HCT116 (cell line): ENCODE results near the gene TMEM63B. TPM values are rescaled to one million over a fixed set of nuclear protein-coding genes. Genes with fewer than 3 reads are reported as not detected.

Source experiments
- ATAC-seq: fragments of 200-7000 bp; cut with Tn5 transposase; 2 replicates; pipeline ENCODE4 v1.9.1; 2020; ENCODE audit warnings: mild to moderate bottlenecking, moderate library complexity
- BruUV-seq: library from RNA; stranded (reverse); fragments of 400-500 nt; replicated peaks from 2 replicates; lab custom pipeline; 2021; lab: Mats Ljungman, UMichigan
- CTCF ChIA-PET: fragments of 300-600 bp; sonication (Branson Sonifier 250); formaldehyde crosslinking; loops from one replicate; lab custom pipeline; 2021; ENCODE audit warnings: antibody characterized with exemption; lab: Charles Lee
- POLR2A ChIA-PET: fragments of 300-600, 350-600 bp; sonication (Branson Sonifier 250); formaldehyde crosslinking; loops from one replicate; lab custom pipeline; 2021; ENCODE audit warnings: antibody characterized with exemption; lab: Charles Lee
- RAD21 ChIA-PET, 2 experiments: fragments of 300-600 bp; sonication (Branson Sonifier 250); formaldehyde crosslinking; loops; one replicate each; lab custom pipeline; 2023; ENCODE audit warnings: low total read pairs in 2 of 2; ENCODE audit not compliant: uncharacterized antibody in 2 of 2, unreplicated experiment in 2 of 2, low non-redundant PET in 1 of 2; lab: Charles Lee
- DNase-seq: peaks from one replicate; pipeline ENCODE4 v3.0.0-alpha.2; 2010; ENCODE audit warnings: low read depth, low spot score
- H2AFZ ChIP-seq: fragments of 200-600 bp; shearing (Covaris generic), sonication (generic); 2 replicates; pipeline ENCODE4 v1.6.1; 2017; ENCODE audit warnings: low read depth, mixed run types, mixed read lengths, antibody characterized with exemption, low read length; ENCODE audit not compliant: poor library complexity, severe bottlenecking
- H3K27ac ChIP-seq: 2 replicates; pipeline ENCODE4 v1.5.1; 2012; ENCODE audit warnings: low read depth, low read length
- H3K27me3 ChIP-seq: fragments of 200-600 bp; sonication (generic); 2 replicates; pipeline ENCODE4 v1.6.1; 2016; ENCODE audit warnings: mixed run types, low read length, mixed read lengths; ENCODE audit not compliant: insufficient read depth
- H3K36me3 ChIP-seq, 2 experiments: fragments of 200-500 bp in 1 of 2; fragments of 200-600 bp in 1 of 2; sonication (Bioruptor generic) in 1 of 2; sonication (generic) in 1 of 2; 2 replicates each; pipeline versions ENCODE4 v1.5.1 to v1.6.1; 2014 to 2016; ENCODE audit warnings: low read length in 2 of 2, inconsistent platforms in 1 of 2, mixed read lengths in 1 of 2, mixed run types in 1 of 2; ENCODE audit not compliant: insufficient read depth in 2 of 2, control insufficient read depth in 1 of 2
- H3K4me1 ChIP-seq, 2 experiments: fragments of 200-600 bp in 1 of 2; sonication (generic) in 1 of 2; 2 replicates each; pipeline versions ENCODE4 v1.5.1 to v1.6.1; 2012 to 2017; ENCODE audit warnings: low read length in 2 of 2, inconsistent platforms in 1 of 2, mild to moderate bottlenecking in 1 of 2, mixed read lengths in 1 of 2, mixed run types in 1 of 2, moderate library complexity in 1 of 2; ENCODE audit not compliant: insufficient read depth in 2 of 2, control insufficient read depth in 1 of 2
- H3K4me2 ChIP-seq: fragments of 200-600 bp; sonication (generic); 2 replicates; pipeline ENCODE4 v1.6.1; 2017; ENCODE audit warnings: mixed run types, low read length, mixed read lengths
- H3K4me3 ChIP-seq, 2 experiments: fragments of 200-600 bp in 1 of 2; sonication (generic) in 1 of 2; replicated peaks in 1 of 2; 2 replicates each; pipeline ENCODE4 v1.5.1; 2011 to 2016; ENCODE audit warnings: low read length in 2 of 2, control low read depth in 1 of 2, low read depth in 1 of 2, mild to moderate bottlenecking in 1 of 2, mixed read lengths in 1 of 2, mixed run types in 1 of 2
- H3K79me2 ChIP-seq: fragments of 200-600 bp; sonication (generic); 2 replicates; pipeline ENCODE4 v1.6.1; 2017; ENCODE audit warnings: mild to moderate bottlenecking, mixed run types, low read length, moderate library complexity, mixed read lengths; ENCODE audit not compliant: insufficient read depth
- H3K9ac ChIP-seq: fragments of 200-600 bp; sonication (generic); 2 replicates; pipeline ENCODE4 v1.6.1; 2016; ENCODE audit warnings: low read length, mixed read lengths
- H3K9me2 ChIP-seq: fragments of 200-600 bp; sonication (generic), shearing (Covaris generic); 2 replicates; pipeline ENCODE4 v1.6.1; 2017; ENCODE audit warnings: mixed run types, mild to moderate bottlenecking, moderate library complexity; ENCODE audit not compliant: insufficient read depth
- H3K9me3 ChIP-seq, 2 experiments: fragments of 200-500 bp in 1 of 2; fragments of 200-600 bp in 1 of 2; sonication (Bioruptor generic) in 1 of 2; sonication (generic) in 1 of 2; 2 replicates each; pipeline ENCODE4 v1.6.1; 2014 to 2017; ENCODE audit warnings: low read length in 2 of 2, mixed read lengths in 2 of 2, inconsistent platforms in 1 of 2, low read depth in 1 of 2, mild to moderate bottlenecking in 1 of 2, mixed run types in 1 of 2, moderate library complexity in 1 of 2; ENCODE audit not compliant: control insufficient read depth in 1 of 2, insufficient read depth in 1 of 2
- H4K20me1 ChIP-seq: fragments of 200-600 bp; sonication (generic), shearing (Covaris generic); 2 replicates; pipeline ENCODE4 v1.6.1; 2017; ENCODE audit warnings: mixed run types, mild to moderate bottlenecking, moderate library complexity; ENCODE audit not compliant: insufficient read depth
- EGR1 ChIP-seq: IDR thresholded peaks from 2 replicates; pipeline ENCODE4 v1.6.1; 2012; ENCODE audit warnings: low read depth
- ELF1 ChIP-seq: IDR thresholded peaks from 2 replicates; pipeline ENCODE4 v1.6.1; 2012; ENCODE audit warnings: low read depth, borderline replicate concordance
- EZH2 ChIP-seq: fragments of 200-600 bp; sonication (generic); IDR thresholded peaks from 2 replicates; pipeline ENCODE4 v1.6.1; 2017; ENCODE audit warnings: antibody characterized with exemption, mixed run types
- FOSL1 ChIP-seq: IDR thresholded peaks from 2 replicates; pipeline ENCODE4 v1.6.1; 2012; ENCODE audit warnings: low read depth
- JUND ChIP-seq: IDR thresholded peaks from 2 replicates; pipeline ENCODE4 v1.6.1; 2012
- MAX ChIP-seq: IDR thresholded peaks from 2 replicates; pipeline ENCODE4 v1.6.1; 2012
- POLR2A ChIP-seq: IDR thresholded peaks from 2 replicates; pipeline ENCODE4 v1.7.0; 2011; ENCODE audit warnings: borderline replicate concordance; ENCODE audit not compliant: insufficient read depth, insufficient read length; ENCODE audit errors: extremely low read depth
- SP1 ChIP-seq: IDR thresholded peaks from 2 replicates; pipeline ENCODE4 v1.6.1; 2012; ENCODE audit warnings: low read depth
- TCF7L2 ChIP-seq: IDR thresholded peaks from 2 replicates; pipeline ENCODE4 v1.7.0; 2011; ENCODE audit warnings: borderline replicate concordance, inconsistent platforms; ENCODE audit not compliant: insufficient read depth, insufficient read length; ENCODE audit errors: extremely low read depth
- YY1 ChIP-seq: IDR thresholded peaks from 2 replicates; pipeline ENCODE4 v1.6.1; 2011; ENCODE audit warnings: low read length, low read depth, moderate library complexity, mild to moderate bottlenecking; ENCODE audit not compliant: insufficient replicate concordance; ENCODE audit errors: extremely low read depth
- ZNF274 ChIP-seq: fragments of 200-500 bp; sonication (Bioruptor generic); IDR thresholded peaks from 2 replicates; pipeline ENCODE4 v1.6.1; 2014; ENCODE audit warnings: mild to moderate bottlenecking, low read depth, low read length, inconsistent platforms
- intact Hi-C: fragments of 100-400 bp; cut with micrococcal nuclease; formaldehyde crosslinking; loops from 2 replicates; pipeline ENCODE4 v1.10.0; 2022
- total RNA-seq: library from RNA; stranded (reverse); gene quantifications from one replicate; pipeline ENCODE4 v1.2.1, GENCODE V29; 2021; ENCODE audit not compliant: unreplicated experiment
- TF ChIP-seq, protein P1 (sequence below): IDR thresholded peaks from 2 replicates; pipeline ENCODE4 v1.6.1; 2012; ENCODE audit warnings: low read depth
- TF ChIP-seq, protein P2 (sequence below): IDR thresholded peaks from 2 replicates; pipeline ENCODE4 v1.6.1; 2012
- TF ChIP-seq, protein P3 (sequence below), 3 experiments: fragments of 200-600 bp in 1 of 3; sonication (generic) in 1 of 3; IDR thresholded peaks in 2 of 3; conservative IDR thresholded peaks in 1 of 3; 2 replicates each; pipeline ENCODE4 v1.5.1; 2012 to 2017; ENCODE audit warnings: low read depth in 2 of 3, low read length in 2 of 3, antibody characterized with exemption in 1 of 3, borderline replicate concordance in 1 of 3, control low read depth in 1 of 3, mild to moderate bottlenecking in 1 of 3, mixed read lengths in 1 of 3, mixed run types in 1 of 3, moderate library complexity in 1 of 3; ENCODE audit not compliant: insufficient read depth in 1 of 3

TMEM63B gene
- total RNA-seq, 1 experiment from 2014 or later, result 58.2 TPM

GRCh38 chr6:44102527-44102926, 24.8 kb upstream of the TMEM63B start:
- peaks cover 22% of the 10 kb centered on the region; the same call in 1 of the 2 replicates for H3K79me2 ChIP-seq
- RAD21 ChIA-PET, result interaction anchor here in 1 of 2 experiments (0.7 kb wide), 1 partner anchor 10 kb away, joined by 4 read pairs; no protein-coding TSS in a partner anchor
- no peaks in the 10 kb centered on the region for H3K9me3 ChIP-seq
- 0 out of 2 replicates have a peak, but pooled peaks cover 3% of the 10 kb centered on the region for H4K20me1 ChIP-seq
- intact Hi-C loops, result no loop called here
- no peaks in the 10 kb centered on the region for H3K27me3 ChIP-seq
- H3K4me1 ChIP-seq, result no peaks in the 10 kb centered on the region
- no peak for TF ChIP-seq FOSL1
- ATAC-seq, result no peak
- no peak overlapping the region for H3K4me2 ChIP-seq
- H3K9ac ChIP-seq, result no peak overlapping the region
- no peaks in the 10 kb centered on the region for H3K9me2 ChIP-seq
- no peak overlapping the region for H3K27ac ChIP-seq
- CTCF ChIA-PET, result no interaction called here
- no peak overlapping the region for H2AFZ ChIP-seq
- H3K36me3 ChIP-seq, result peaks cover 8 to 17% of the 10 kb centered on the region in 2 experiments; a peak in 3 of 4 replicates
- DNase-seq, result no peak
- BruUV-seq, result no TSS peak
- H3K4me3 ChIP-seq, result no peak overlapping the region
- POLR2A ChIA-PET, result no interaction called here

DNA sequence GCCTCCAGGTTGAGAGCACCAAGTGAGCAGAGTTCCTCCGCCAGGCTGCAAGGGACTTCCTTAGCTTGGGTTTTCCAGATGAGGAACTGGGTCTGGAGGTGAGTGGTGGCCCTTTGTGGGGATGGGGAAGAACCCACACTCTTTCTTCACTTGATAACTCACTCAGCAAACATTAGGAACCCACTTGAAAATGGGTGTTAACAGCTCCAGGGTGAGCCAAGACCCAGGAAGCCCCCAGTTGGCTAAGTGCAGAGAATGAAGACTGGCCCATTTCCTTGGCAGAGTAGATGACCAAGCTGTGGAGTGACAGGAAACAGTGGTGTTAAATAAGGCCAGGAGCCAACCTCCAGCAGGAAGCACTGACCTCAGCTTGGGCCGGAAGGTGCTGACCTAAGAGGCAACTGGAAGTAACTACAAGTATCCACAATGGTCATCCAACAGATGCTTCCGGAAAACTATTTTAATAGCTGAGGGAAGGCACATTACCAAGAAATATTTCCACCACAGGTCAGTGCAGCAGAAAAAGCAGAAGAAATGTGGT, 22.8 kb upstream of the TMEM63B start:
- ATAC-seq, result no peak
- TF ChIP-seq POLR2A, result no peak
- no peak for TF ChIP-seq YY1
- no peak for TF ChIP-seq EZH2
- TF ChIP-seq TCF7L2, result no peak
- TF ChIP-seq ZNF274, result no peak
- TF ChIP-seq, protein P1, sequence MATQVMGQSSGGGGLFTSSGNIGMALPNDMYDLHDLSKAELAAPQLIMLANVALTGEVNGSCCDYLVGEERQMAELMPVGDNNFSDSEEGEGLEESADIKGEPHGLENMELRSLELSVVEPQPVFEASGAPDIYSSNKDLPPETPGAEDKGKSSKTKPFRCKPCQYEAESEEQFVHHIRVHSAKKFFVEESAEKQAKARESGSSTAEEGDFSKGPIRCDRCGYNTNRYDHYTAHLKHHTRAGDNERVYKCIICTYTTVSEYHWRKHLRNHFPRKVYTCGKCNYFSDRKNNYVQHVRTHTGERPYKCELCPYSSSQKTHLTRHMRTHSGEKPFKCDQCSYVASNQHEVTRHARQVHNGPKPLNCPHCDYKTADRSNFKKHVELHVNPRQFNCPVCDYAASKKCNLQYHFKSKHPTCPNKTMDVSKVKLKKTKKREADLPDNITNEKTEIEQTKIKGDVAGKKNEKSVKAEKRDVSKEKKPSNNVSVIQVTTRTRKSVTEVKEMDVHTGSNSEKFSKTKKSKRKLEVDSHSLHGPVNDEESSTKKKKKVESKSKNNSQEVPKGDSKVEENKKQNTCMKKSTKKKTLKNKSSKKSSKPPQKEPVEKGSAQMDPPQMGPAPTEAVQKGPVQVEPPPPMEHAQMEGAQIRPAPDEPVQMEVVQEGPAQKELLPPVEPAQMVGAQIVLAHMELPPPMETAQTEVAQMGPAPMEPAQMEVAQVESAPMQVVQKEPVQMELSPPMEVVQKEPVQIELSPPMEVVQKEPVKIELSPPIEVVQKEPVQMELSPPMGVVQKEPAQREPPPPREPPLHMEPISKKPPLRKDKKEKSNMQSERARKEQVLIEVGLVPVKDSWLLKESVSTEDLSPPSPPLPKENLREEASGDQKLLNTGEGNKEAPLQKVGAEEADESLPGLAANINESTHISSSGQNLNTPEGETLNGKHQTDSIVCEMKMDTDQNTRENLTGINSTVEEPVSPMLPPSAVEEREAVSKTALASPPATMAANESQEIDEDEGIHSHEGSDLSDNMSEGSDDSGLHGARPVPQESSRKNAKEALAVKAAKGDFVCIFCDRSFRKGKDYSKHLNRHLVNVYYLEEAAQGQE, result no peak
- TF ChIP-seq SP1, result no peak
- TF ChIP-seq ELF1, result no peak
- no peak for TF ChIP-seq EGR1
- TF ChIP-seq MAX, result no peak
- TF ChIP-seq, protein P2, sequence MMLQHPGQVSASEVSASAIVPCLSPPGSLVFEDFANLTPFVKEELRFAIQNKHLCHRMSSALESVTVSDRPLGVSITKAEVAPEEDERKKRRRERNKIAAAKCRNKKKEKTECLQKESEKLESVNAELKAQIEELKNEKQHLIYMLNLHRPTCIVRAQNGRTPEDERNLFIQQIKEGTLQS, result no peak
- no peak for TF ChIP-seq JUND
- TF ChIP-seq FOSL1, result no peak
- TF ChIP-seq, protein P3, sequence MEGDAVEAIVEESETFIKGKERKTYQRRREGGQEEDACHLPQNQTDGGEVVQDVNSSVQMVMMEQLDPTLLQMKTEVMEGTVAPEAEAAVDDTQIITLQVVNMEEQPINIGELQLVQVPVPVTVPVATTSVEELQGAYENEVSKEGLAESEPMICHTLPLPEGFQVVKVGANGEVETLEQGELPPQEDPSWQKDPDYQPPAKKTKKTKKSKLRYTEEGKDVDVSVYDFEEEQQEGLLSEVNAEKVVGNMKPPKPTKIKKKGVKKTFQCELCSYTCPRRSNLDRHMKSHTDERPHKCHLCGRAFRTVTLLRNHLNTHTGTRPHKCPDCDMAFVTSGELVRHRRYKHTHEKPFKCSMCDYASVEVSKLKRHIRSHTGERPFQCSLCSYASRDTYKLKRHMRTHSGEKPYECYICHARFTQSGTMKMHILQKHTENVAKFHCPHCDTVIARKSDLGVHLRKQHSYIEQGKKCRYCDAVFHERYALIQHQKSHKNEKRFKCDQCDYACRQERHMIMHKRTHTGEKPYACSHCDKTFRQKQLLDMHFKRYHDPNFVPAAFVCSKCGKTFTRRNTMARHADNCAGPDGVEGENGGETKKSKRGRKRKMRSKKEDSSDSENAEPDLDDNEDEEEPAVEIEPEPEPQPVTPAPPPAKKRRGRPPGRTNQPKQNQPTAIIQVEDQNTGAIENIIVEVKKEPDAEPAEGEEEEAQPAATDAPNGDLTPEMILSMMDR (IDR thresholded peaks at IDR 0.05 in 2 of 3, conservative IDR thresholded peaks at IDR 0.05 in 1 of 3; ENCODE audit: borderline replicate concordance in 1 of 3, insufficient read depth in 1 of 3, low read depth in 2 of 3, low read length in 2 of 3), result no peak

More for the DNA sequence above, 22.8 kb upstream of the TMEM63B start:
- Histone ChIP-seq H3K9me2 (no peaks in the 10 kb centered on the region), H3K27me3 (no peaks in the 10 kb centered on the region), H3K36me3 (peaks cover 15 to 22% of the 10 kb centered on the region in 2 experiments; a peak in 3 of 4 replicates), H2AFZ (no peak overlapping the region), H3K9me3 (no peaks in the 10 kb centered on the region), H3K79me2 (peaks cover 32% of the 10 kb centered on the region; the same call in 1 of the 2 replicates), H3K4me3 (no peak overlapping the region), H3K4me1 (no peaks in the 10 kb centered on the region), H4K20me1 (0 out of 2 replicates have a peak, but pooled peaks cover 3% of the 10 kb centered on the region), H3K9ac (no peak overlapping the region), H3K4me2 (no peak overlapping the region), H3K27ac (no peak overlapping the region)
- intact Hi-C loops, result no loop called here
- RAD21 ChIA-PET, result no interaction called here
- no peak for DNase-seq
- CTCF ChIA-PET, result no interaction called here
- POLR2A ChIA-PET, result no interaction called here
- BruUV-seq, result no TSS peak
